ENCODE measurements around the gene OSBPL3.

DNA sequence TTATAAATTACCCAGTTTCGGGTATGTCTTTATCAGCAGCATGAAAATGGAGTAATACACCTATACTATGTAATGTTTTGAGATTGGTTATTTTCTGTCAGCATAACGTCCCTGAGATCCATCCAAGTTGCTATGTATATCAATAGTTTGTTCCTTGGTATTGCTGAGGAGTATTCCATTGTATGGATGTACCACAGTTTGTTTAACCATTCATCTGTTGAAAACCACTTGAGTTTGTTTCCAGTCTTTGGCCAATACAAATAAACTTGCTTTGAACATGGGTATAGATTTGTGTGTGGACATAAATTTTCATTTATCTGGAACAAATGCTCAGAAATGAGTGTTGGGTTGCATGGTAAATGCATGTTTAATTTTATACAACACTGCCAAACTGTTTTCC lies 119.4 kb downstream of the OSBPL3 start:
- TF ChIP-seq POLR2A (IDR thresholded peaks at IDR 0.05; ENCODE audit: low read depth, low read length), result no peak
- no peak for TF ChIP-seq CTCF (IDR thresholded peaks at IDR 0.05; ENCODE audit: extremely low read depth in 1 of 2, insufficient read depth in 1 of 2, low read depth in 1 of 2, low read length in 2 of 2)
- no peak for TF ChIP-seq GATA2 (IDR thresholded peaks at IDR 0.05; ENCODE audit: insufficient read depth, insufficient read length, low read depth, low read length)

Data from endothelial cell of umbilical vein (primary cell).